ENCODE data around the gene ZNF844.

Gene ZNF844

GRCh38 chr19:12064590-12065538 is at the start of gene ZNF844:
Gene ZNF844 (plus strand): TSS chr19:12064731. CDS start chr19:12064874, 143 bp downstream.
- no peak within 1 kb of the TSS for H3K4me3 ChIP-seq
- no peak within 1 kb of the TSS for H3K27ac ChIP-seq
- no peak for DNase-seq (ENCODE audit: low read depth, low spot score)
- TF ChIP-seq FOXP2 (optimal IDR thresholded peaks at IDR 0.05; ENCODE audit: control extremely low read depth, extremely low read length, insufficient read depth), result no peak
- no peak for TF ChIP-seq EZH2 (IDR thresholded peaks at IDR 0.05)
- TF ChIP-seq POLR2AphosphoS5 (IDR thresholded peaks at IDR 0.05; ENCODE audit: borderline replicate concordance, low read depth, low read length), result no peak
- H3K36me3 ChIP-seq (ENCODE audit: insufficient read depth, low read length), result no peaks in the 10 kb centered on the region
- no peak within 1 kb of the TSS for H3K9ac ChIP-seq (ENCODE audit: insufficient read length)
- H3K9me3 ChIP-seq (ENCODE audit: low read depth, low read length), result no peaks in the 10 kb centered on the region

GRCh38 chr19:12015015-12015752 is 49.3 kb upstream of the ZNF844 start:
- Histone ChIP-seq H3K36me3 (ENCODE audit: insufficient read depth, low read length) (no peaks in the 10 kb centered on the region), H3K9me3 (ENCODE audit: low read depth, low read length) (0 out of 2 replicates have a peak, but pooled peaks cover 6% of the 10 kb centered on the region)
- TF ChIP-seq POLR2AphosphoS5 (IDR thresholded peaks at IDR 0.05; ENCODE audit: borderline replicate concordance, low read depth, low read length), result no peak
- no peak for TF ChIP-seq EZH2 (IDR thresholded peaks at IDR 0.05)
- TF ChIP-seq FOXP2 (optimal IDR thresholded peaks at IDR 0.05; ENCODE audit: control extremely low read depth, extremely low read length, insufficient read depth), result no peak

GRCh38 chr19:12015753-12016116 is 48.8 kb upstream of the ZNF844 start:
- 0 out of 2 replicates have a peak, but pooled peaks cover 6% of the 10 kb centered on the region for H3K9me3 ChIP-seq (ENCODE audit: low read depth, low read length)
- H3K27ac ChIP-seq, result no peak overlapping the region
- no peak overlapping the region for H3K9ac ChIP-seq (ENCODE audit: insufficient read length)
- H3K4me3 ChIP-seq, result no peak overlapping the region
- no peaks in the 10 kb centered on the region for H3K36me3 ChIP-seq (ENCODE audit: insufficient read depth, low read length)
- no peak for TF ChIP-seq POLR2AphosphoS5 (IDR thresholded peaks at IDR 0.05; ENCODE audit: borderline replicate concordance, low read depth, low read length)
- TF ChIP-seq EZH2 (IDR thresholded peaks at IDR 0.05), result no peak
- TF ChIP-seq FOXP2 (optimal IDR thresholded peaks at IDR 0.05; ENCODE audit: control extremely low read depth, extremely low read length, insufficient read depth), result no peak
- DNase-seq (ENCODE audit: low read depth, low spot score), result no peak

More at GRCh38 chr19:12015015-12015752, 49.3 kb upstream of the ZNF844 start:
- no peak overlapping the region for H3K4me3 ChIP-seq
- no peak overlapping the region for H3K9ac ChIP-seq (ENCODE audit: insufficient read length)
- DNase-seq (ENCODE audit: low read depth, low spot score), result no peak
- no peak overlapping the region for H3K27ac ChIP-seq

GRCh38 chr19:12034198-12034597 is 30.3 kb upstream of the ZNF844 start:
- no peaks in the 10 kb centered on the region for H3K36me3 ChIP-seq (ENCODE audit: insufficient read depth, low read length)
- no peak for DNase-seq (ENCODE audit: low read depth, low spot score)
- TF ChIP-seq FOXP2 (optimal IDR thresholded peaks at IDR 0.05; ENCODE audit: control extremely low read depth, extremely low read length, insufficient read depth) (no peak), POLR2AphosphoS5 (IDR thresholded peaks at IDR 0.05; ENCODE audit: borderline replicate concordance, low read depth, low read length) (no peak), EZH2 (IDR thresholded peaks at IDR 0.05) (no peak)
- no peaks in the 10 kb centered on the region for H3K9me3 ChIP-seq (ENCODE audit: low read depth, low read length)
- no peak overlapping the region for H3K27ac ChIP-seq
- H3K9ac ChIP-seq (ENCODE audit: insufficient read length), result no peak overlapping the region
- no peak overlapping the region for H3K4me3 ChIP-seq

DNA sequence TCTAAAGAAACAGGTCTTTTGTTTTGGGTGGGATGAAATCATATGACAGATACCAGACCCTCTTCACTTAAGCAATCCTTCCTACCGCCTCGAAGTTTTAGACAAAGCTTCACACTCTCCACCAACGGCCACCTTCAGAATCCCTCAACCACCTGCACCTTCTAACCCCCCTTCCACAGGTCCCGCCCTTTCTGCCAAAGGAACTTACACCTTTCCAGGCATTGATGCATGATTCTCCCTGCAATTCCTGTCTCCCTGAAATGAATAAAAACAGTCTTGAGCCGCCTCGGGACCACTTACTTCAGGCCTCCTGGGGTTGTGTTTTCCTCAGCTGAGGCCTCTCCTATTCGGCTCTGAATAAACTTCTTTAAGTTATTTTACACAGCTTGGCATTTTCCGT is 29.9 kb upstream of the ZNF844 start:
- TF ChIP-seq POLR2AphosphoS5 (IDR thresholded peaks at IDR 0.05; ENCODE audit: borderline replicate concordance, low read depth, low read length) (no peak), EZH2 (IDR thresholded peaks at IDR 0.05) (no peak), FOXP2 (optimal IDR thresholded peaks at IDR 0.05; ENCODE audit: control extremely low read depth, extremely low read length, insufficient read depth) (no peak)
- no peak overlapping the region for H3K4me3 ChIP-seq
- H3K9me3 ChIP-seq (ENCODE audit: low read depth, low read length), result no peaks in the 10 kb centered on the region
- H3K27ac ChIP-seq, result no peak overlapping the region
- DNase-seq (ENCODE audit: low read depth, low spot score), result no peak
- H3K36me3 ChIP-seq (ENCODE audit: insufficient read depth, low read length), result no peaks in the 10 kb centered on the region
- H3K9ac ChIP-seq (ENCODE audit: insufficient read length), result no peak overlapping the region

- Histone ChIP-seq H3K9me3 (ENCODE audit: low read depth, low read length) (no peaks in the 10 kb centered on the region), H3K36me3 (ENCODE audit: insufficient read depth, low read length) (no peaks in the 10 kb centered on the region), H3K9ac (ENCODE audit: insufficient read length) (no peak within 1 kb of the TSS), H3K27ac (no peak within 1 kb of the TSS), H3K4me3 (peak within 1 kb of the TSS; percentile 69)
- TF ChIP-seq POLR2AphosphoS5 (IDR thresholded peaks at IDR 0.05; ENCODE audit: borderline replicate concordance, low read depth, low read length), result peak; percentile 57; the same call in 1 of the 2 replicates
- no peak for TF ChIP-seq FOXP2 (optimal IDR thresholded peaks at IDR 0.05; ENCODE audit: control extremely low read depth, extremely low read length, insufficient read depth)
- no peak for TF ChIP-seq EZH2 (IDR thresholded peaks at IDR 0.05)
- no peak for DNase-seq (ENCODE audit: low read depth, low spot score)
These were observed 29.0 kb upstream of the ZNF844 start, which contains the start of gene ZNF433 for GRCh38 chr19:12035220-12036172. Gene ZNF433 (minus strand): TSS chr19:12035679. CDS start chr19:12035539, 140 bp downstream.

GRCh38 chr19:12042893-12043292 is 21.6 kb upstream of the ZNF844 start:
- no peak overlapping the region for H3K4me3 ChIP-seq
- TF ChIP-seq FOXP2 (optimal IDR thresholded peaks at IDR 0.05; ENCODE audit: control extremely low read depth, extremely low read length, insufficient read depth) (no peak), POLR2AphosphoS5 (IDR thresholded peaks at IDR 0.05; ENCODE audit: borderline replicate concordance, low read depth, low read length) (no peak), EZH2 (IDR thresholded peaks at IDR 0.05) (no peak)
- no peaks in the 10 kb centered on the region for H3K36me3 ChIP-seq (ENCODE audit: insufficient read depth, low read length)
- no peak for DNase-seq (ENCODE audit: low read depth, low spot score)
- H3K9me3 ChIP-seq (ENCODE audit: low read depth, low read length), result peaks cover 6% of the 10 kb centered on the region; the same call in 1 of the 2 replicates
- no peak overlapping the region for H3K27ac ChIP-seq
- H3K9ac ChIP-seq (ENCODE audit: insufficient read length), result no peak overlapping the region
